HEK293 (cell line): ENCODE data around the gene EPHB1.

Experiments
- CTCF ChIP-seq: fragments of 450-650 bp; formaldehyde crosslinking; IDR thresholded peaks from 2 replicates; pipeline ENCODE4 v1.5.1; 2016; ENCODE audit warnings: missing biosample characterization, missing genetic modification characterization
- MYNN ChIP-seq: fragments of 450-650 bp; formaldehyde crosslinking; IDR thresholded peaks from 2 replicates; pipeline ENCODE4 v1.5.1; 2016; ENCODE audit warnings: missing biosample characterization, missing genetic modification characterization, borderline replicate concordance
- PBX3 ChIP-seq: sonication (generic); formaldehyde crosslinking; IDR thresholded peaks from 2 replicates; pipeline ENCODE4 v1.8.1; 2022; ENCODE audit warnings: mild to moderate bottlenecking, moderate library complexity, missing genetic modification reagents
- SCRT1 ChIP-seq: fragments of 450-650 bp; formaldehyde crosslinking; IDR thresholded peaks from 2 replicates; pipeline ENCODE4 v1.5.1; 2016; ENCODE audit warnings: missing biosample characterization, missing genetic modification characterization, borderline replicate concordance
- ZBTB26 ChIP-seq: fragments of 450-650 bp; formaldehyde crosslinking; optimal IDR thresholded peaks from 2 replicates; pipeline ENCODE3; 2016; ENCODE audit warnings: missing biosample characterization, mild to moderate bottlenecking, missing genetic modification characterization
- ZNF148 ChIP-seq: fragments of 450-650 bp; formaldehyde crosslinking; IDR thresholded peaks from 2 replicates; pipeline ENCODE4 v1.5.0; 2017; ENCODE audit warnings: missing biosample characterization, missing genetic modification characterization, borderline replicate concordance
- ZNF169 ChIP-seq: fragments of 450-650 bp; formaldehyde crosslinking; IDR thresholded peaks from 2 replicates; pipeline ENCODE4 v1.5.1; 2016; ENCODE audit warnings: missing biosample characterization, missing genetic modification characterization
- ZNF175 ChIP-seq: fragments of 450-650 bp; formaldehyde crosslinking; IDR thresholded peaks from 2 replicates; pipeline ENCODE4 v1.5.1; 2016; ENCODE audit warnings: missing biosample characterization, missing genetic modification characterization
- ZNF274 ChIP-seq, 2 experiments: fragments of 200-500 bp in 1 of 2; fragments of 450-650 bp in 1 of 2; sonication (Bioruptor generic) in 1 of 2; formaldehyde crosslinking in 1 of 2; IDR thresholded peaks; 2 replicates each; pipeline versions ENCODE4 v1.5.1 to v1.6.1; 2014 to 2016; ENCODE audit warnings: borderline replicate concordance in 1 of 2, inconsistent platforms in 1 of 2, low read length in 1 of 2, missing biosample characterization in 1 of 2, missing genetic modification characterization in 1 of 2
- ZNF514 ChIP-seq: fragments of 450-650 bp; formaldehyde crosslinking; IDR thresholded peaks from 2 replicates; pipeline ENCODE4 v1.5.1; 2016; ENCODE audit warnings: missing biosample characterization, missing genetic modification characterization
- ZNF558 ChIP-seq: fragments of 450-650 bp; formaldehyde crosslinking; IDR thresholded peaks from 2 replicates; pipeline ENCODE4 v1.5.1; 2016; ENCODE audit warnings: missing biosample characterization, missing genetic modification characterization
- ZNF704 ChIP-seq: fragments of 450-650 bp; formaldehyde crosslinking; IDR thresholded peaks from 2 replicates; pipeline ENCODE4 v1.5.1; 2016; ENCODE audit warnings: missing biosample characterization, missing genetic modification characterization
- ZNF768 ChIP-seq: fragments of 450-650 bp; formaldehyde crosslinking; IDR thresholded peaks from 2 replicates; pipeline ENCODE4 v1.5.1; 2018; ENCODE audit warnings: missing biosample characterization, mild to moderate bottlenecking, missing genetic modification characterization
- ZNF837 ChIP-seq: fragments of 450-650 bp; formaldehyde crosslinking; IDR thresholded peaks from 2 replicates; pipeline ENCODE4 v1.5.1; 2016; ENCODE audit warnings: missing biosample characterization, missing genetic modification characterization

- TF ChIP-seq ZNF558 (tag by site-specific recombination) (no peak), CTCF (no peak), ZNF274 (IDR thresholded peaks at IDR 0.05; ENCODE audit: low read length) (no peak), ZNF274 (tag by site-specific recombination; IDR thresholded peaks at IDR 0.05; ENCODE audit: borderline replicate concordance) (no peak), ZNF148 (no peak), SCRT1 (no peak), ZNF704 (no peak), MYNN (tag by site-specific recombination) (no peak), ZNF837 (tag by site-specific recombination) (no peak), PBX3 (no peak), ZNF169 (tag by site-specific recombination) (no peak), ZBTB26 (tag by site-specific recombination) (no peak), ZNF514 (tag by site-specific recombination) (no peak), ZNF175 (tag by site-specific recombination) (no peak), ZNF768 (no peak)
These were observed 332.9 kb downstream of the EPHB1 start for GRCh38 chr3:135127946-135128470.
